GM19397 (cell line): ENCODE results near the gene VPS13A.
"Not testable (repeated sequence)": the region's sequence is repeated elsewhere in the genome, so short reads cannot be mapped to it uniquely, and the experiment has no call there.

ENCODE experiments used
- ATAC-seq: cut with Tn5 transposase; IDR thresholded peaks from one replicate; pipeline ENCODE4 v1.9.1; 2021; ENCODE audit warnings: mild to moderate bottlenecking, moderate library complexity; ENCODE audit not compliant: unreplicated experiment

Gene VPS13A

GRCh38 chr9:77421506-77422265, 244.4 kb downstream of the VPS13A start:
- ATAC-seq, result no peak

DNA sequence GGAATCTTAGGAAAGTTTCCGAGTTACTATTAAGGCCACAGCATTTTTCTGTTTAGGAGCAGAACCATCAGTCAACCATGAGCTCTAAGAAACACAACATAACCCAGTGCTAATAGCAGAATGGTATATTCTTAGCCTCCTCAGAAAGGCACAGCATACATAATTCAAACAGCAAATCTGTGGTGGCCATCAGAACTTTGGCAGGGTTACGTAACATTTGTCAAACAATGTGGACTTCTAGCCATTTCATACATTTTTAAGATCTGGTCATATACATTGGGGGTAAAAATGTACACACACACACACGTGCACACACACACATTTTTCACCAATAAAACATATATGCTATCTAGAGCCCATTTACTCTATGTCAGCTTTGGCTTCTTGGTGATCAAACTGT, 245.6 kb downstream of the VPS13A start:
- ATAC-seq, result no peak

DNA sequence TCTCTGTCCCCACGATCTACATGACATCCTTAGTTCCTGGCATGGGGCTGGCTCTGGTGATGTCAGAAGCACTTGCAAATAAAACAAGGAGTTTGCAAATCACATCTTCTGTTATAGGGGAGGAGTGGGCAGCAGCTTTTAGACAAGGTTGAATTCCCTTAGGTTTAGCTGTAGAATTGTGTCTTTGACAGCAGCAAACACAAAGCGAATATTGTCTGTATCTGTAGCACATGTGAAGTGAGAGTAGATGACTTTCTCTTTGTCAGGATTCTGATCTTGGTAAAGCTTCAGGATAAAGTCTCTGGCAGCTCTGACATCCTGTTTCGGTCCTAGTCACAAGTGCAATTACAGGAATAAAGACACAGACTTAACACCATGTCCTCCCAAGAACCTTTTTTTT, 246.5 kb downstream of the VPS13A start:
- no peak for ATAC-seq

DNA sequence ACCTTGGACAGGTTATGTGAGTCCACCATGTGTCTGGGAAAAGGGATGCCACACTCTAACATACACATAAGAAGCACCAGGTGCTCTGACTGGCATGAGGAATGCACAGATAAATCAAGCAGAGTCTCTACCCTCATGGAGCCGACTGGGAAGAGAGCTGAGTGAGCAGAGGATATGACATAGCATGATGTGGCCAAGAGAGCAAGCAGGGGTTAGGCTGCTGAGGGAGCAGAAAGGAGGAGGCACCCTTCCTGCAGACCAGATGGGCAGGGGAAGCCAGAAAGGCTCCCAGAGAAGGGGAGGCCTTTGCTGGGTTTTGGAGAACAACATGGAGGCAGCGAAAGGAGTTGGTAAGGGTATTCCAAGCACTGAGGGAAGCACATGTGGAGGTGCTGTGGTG, 247.7 kb downstream of the VPS13A start:
- no peak for ATAC-seq

DNA sequence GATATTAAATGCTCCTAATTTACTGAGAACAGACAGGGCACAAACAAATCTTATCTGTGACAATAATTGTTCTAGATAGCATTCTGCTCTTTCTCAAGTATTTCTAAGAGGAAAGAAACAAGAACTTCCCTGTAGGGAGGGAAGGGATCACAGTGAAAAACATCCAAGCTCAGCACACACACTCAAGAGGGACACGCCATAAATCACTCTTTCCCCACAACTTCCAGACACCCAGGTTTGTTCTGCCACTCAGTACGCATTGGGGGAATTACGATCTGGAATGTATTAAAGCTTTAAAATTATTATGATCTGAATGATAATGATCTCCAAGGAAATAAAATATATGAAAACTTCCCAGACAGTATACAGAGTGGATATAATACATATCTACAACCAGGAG, 249.4 kb downstream of the VPS13A start:
- ATAC-seq, result no peak

GRCh38 chr9:77427256-77427927, 250.1 kb downstream of the VPS13A start:
- ATAC-seq, result no peak

- ATAC-seq, result no peak
Measured at GRCh38 chr9:77429928-77430327, 252.6 kb downstream of the VPS13A start.

DNA sequence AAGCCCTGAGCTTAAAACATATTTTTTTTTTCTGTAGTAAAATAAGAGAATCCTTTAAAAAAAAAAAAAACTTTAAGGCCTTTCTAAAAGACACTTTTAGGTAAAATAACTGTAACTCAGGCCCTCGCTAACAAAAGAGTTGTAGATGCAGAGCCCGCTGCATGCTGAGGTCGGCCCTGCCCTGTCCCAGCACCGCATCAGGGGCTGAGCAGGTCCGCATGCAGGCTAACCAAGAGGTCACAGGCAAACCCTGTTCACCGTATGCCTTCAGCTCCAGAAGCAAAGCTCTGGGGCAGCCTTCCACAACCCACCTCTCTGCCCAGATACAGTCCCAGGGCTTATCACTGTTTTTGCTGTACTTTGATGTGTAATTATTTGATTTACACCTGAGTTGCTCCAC, 254.7 kb downstream of the VPS13A start:
- ATAC-seq, result no peak

GRCh38 chr9:77433675-77434445, 256.5 kb downstream of the VPS13A start:
- ATAC-seq, result peak; percentile 86

GRCh38 chr9:77435277-77435676, 257.9 kb downstream of the VPS13A start:
- no peak for ATAC-seq

- ATAC-seq, result no peak
Measured at GRCh38 chr9:77435688-77436087, 258.4 kb downstream of the VPS13A start.

- ATAC-seq, result no peak
Measured at GRCh38 chr9:77438653-77439052, 261.3 kb downstream of the VPS13A start.

- no peak for ATAC-seq
Measured at GRCh38 chr9:77440057-77440456, 262.7 kb downstream of the VPS13A start.

DNA sequence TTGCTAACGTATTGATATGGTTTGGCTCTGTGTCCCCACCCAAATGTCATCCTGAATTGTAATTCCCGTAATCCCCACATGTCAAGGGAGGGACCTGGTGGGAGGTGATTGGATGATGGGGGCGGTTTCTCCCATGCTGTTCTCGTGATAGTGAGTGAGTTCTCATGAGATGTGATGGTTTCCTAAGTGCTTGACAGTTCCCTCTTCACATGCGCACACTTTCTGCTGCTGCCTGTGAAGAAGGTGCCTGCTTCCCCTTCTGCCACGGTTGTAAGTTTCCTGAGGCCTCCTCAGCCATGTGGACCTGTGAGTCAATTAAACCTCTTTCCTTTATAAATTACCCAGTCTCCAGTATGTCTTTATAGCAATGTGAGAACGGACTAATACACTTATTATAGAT, 263.8 kb downstream of the VPS13A start:
- not testable (repeated sequence) for ATAC-seq

DNA sequence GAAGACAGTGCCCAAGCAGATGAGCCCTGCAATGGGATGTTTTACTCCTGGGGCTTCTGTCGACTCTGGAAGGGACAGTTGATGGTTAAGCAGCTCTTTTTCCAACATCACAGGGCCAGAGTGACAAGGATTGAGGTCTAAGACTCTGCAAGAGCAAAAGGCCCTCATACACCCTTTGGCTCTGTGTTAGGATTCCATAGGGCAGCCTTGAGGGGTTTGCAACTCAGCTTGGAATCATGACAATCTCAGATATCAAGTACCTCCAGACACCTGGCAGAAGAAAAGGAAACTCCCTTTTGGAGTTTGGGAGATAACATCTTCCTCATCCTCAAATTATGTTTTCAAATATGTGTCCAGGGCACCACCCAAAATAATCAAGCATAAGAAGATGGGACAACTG, 265.1 kb downstream of the VPS13A start:
- no peak for ATAC-seq

DNA sequence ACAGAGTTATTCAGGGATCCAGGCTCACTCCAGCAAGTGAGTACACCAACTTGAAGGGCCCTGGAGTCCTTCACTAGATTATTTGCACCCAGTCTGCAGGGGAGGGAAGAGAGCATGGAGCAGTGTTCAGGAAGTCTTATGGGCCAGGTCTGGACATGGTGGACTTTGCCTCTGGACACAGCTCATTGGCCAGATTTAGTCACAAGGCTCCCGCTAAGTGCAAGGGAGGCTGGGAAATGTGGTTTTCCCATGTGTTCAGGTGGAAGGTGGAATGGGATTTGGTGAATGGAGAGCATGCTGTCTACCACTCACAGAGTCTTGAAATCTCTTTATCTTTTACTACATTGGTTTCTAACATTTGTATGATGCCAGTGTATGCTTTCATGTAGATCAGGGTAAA, 270.3 kb downstream of the VPS13A start:
- ATAC-seq, result no peak

DNA sequence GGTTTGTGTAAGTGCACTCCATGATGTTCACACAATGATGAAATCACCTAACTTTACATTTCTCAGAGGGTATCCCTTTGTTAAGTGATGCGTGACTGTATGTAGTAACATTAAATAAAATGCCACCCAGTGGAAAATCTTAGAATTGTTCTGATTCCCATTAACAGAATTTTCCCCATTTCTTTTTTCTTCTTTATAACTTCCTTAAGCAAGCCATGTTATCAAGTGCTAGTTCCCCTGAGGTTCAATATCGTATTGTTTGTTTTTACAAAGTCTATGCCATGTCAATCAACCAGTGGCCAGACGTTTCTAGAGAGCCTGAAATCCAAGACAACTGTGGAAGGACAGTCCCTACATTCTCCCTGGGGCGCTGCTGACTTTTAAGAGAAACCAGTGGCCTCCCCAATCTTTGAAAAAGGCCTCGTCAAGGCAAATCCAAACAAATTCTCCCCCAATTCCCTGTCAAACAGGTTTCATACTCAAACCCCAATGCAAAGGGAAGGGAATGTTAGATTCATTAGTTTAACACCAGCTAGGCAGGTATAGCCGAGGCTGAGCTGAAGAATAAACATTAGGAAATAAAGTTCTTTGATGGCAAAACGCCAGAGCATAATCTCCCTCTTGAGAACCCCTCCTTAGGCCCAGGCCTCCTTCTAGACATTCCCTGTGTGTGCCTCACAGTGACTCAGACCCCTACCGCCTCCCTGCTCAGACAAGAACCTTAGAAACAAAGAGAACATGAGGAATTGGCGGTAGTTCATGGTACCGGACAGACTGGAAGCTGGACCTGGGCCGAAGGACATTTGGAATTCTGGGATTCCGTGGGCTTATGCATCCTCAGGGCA, 272.1 kb downstream of the VPS13A start:
- ATAC-seq, result no peak

- no peak for ATAC-seq
Measured at GRCh38 chr9:77450085-77450475, 272.7 kb downstream of the VPS13A start.

- ATAC-seq, result no peak
Measured at GRCh38 chr9:77451507-77451906, 274.2 kb downstream of the VPS13A start.

DNA sequence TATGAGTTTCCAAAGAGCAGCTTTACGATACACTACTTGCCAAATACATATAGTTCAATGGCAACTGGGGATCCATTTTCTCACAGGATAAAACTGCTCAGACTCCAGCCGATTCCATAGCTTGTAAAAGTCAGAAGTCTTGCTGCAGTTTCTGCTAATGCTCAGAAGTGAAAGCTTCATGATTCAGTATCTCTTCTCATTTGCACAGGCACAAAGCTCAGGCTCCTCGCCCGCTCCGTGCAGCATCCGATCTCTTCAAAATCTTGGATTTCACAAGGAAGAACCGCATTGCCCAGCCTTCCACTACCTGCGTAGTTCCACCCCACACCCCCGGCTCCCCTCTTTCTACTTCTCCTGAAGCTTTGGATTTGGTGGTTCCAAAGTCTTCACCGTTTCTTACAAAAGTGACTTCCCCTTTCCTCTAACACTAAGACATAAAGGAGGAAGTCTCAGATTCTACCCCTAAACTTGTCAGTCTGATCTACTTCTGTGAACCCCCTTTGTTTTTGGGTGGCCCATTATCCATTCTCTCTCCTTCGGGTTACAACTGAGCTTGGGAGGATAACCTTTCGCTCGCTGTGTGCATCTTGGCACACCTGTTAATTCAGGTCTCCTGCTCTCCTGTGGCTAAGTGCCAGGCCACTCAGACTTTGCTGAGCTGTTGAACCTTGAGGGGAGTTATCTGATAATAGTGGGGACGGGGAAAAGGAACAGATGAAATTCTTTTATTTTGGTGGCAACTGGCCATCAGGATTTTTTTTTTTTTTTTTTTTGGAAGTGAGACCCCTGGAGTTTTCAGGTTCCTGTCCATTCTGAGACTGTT, 276.7 kb downstream of the VPS13A start:
- no peak for ATAC-seq
